Adrenal gland (tissue), 5 donors: ENCODE measurements around the gene CUTC.

ENCODE experiments used
- CTCF ChIP-seq, 6 experiments: fragments of 450-650 bp in 4 of 6; fragments of 200-600 bp in 2 of 6; sonication (generic) in 1 of 6; IDR thresholded peaks; 1 replicate in 5 of 6; 2 replicates in 1 of 6; pipeline versions ENCODE4 v1.5.1 to v1.8.0; 2016 to 2021; ENCODE audit warnings: antibody characterized with exemption in 6 of 6, mild to moderate bottlenecking in 2 of 6, moderate library complexity in 1 of 6
- POLR2A ChIP-seq, 2 donors: fragments of 450-650 bp; IDR thresholded peaks; one replicate each; pipeline ENCODE4 v1.6.1; 2017; ENCODE audit warnings: antibody characterized with exemption in 2 of 2, mild to moderate bottlenecking in 2 of 2, moderate library complexity in 1 of 2
- donor health status: DM: no; HTN: no; CAD: no.

- TF ChIP-seq CTCF (IDR thresholded peaks at IDR 0.05), result no peak
- no peak for TF ChIP-seq POLR2A (IDR thresholded peaks at IDR 0.05)
These were observed 2.0 kb upstream of the CUTC start for GRCh38 chr10:99730026-99730425.
